SU-DHL-6 (cell line): ENCODE results near the gene USP24.

ENCODE experiments used
- EZH2phosphoT487 ChIP-seq: fragments of 200-600 bp; sonication (generic), shearing (Covaris generic); conservative IDR thresholded peaks from 2 replicates; pipeline ENCODE4 v1.6.1; 2018; ENCODE audit warnings: mild to moderate bottlenecking, antibody characterized with exemption, low read length, moderate library complexity, mixed read lengths
- TF ChIP-seq, protein P1 (sequence below): fragments of 200-600 bp; sonication (generic); IDR thresholded peaks from one replicate; pipeline ENCODE4 v1.5.1; 2017; ENCODE audit warnings: antibody characterized with exemption, mild to moderate bottlenecking, low read length, moderate library complexity; ENCODE audit not compliant: insufficient read depth, poor library complexity, severe bottlenecking

DNA sequence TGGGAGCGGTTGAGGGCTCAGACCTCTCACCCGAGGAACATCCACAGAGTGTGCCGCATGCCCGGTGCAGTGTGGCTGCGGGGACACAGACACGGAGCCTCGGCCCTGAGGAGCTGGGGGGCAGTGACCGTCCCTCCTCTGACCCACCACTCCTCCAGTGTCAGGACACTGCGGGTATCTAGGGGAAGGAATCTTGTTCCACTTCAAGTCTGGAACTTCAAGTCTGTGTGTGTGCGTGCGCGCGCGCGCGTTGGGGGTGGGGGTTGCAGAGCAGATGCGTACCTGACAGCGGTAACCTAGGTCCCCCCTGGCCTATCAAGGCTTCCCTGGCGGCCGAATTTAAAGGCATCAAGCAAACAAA, 158.6 kb downstream of the USP24 start:
- TF ChIP-seq, protein P1, sequence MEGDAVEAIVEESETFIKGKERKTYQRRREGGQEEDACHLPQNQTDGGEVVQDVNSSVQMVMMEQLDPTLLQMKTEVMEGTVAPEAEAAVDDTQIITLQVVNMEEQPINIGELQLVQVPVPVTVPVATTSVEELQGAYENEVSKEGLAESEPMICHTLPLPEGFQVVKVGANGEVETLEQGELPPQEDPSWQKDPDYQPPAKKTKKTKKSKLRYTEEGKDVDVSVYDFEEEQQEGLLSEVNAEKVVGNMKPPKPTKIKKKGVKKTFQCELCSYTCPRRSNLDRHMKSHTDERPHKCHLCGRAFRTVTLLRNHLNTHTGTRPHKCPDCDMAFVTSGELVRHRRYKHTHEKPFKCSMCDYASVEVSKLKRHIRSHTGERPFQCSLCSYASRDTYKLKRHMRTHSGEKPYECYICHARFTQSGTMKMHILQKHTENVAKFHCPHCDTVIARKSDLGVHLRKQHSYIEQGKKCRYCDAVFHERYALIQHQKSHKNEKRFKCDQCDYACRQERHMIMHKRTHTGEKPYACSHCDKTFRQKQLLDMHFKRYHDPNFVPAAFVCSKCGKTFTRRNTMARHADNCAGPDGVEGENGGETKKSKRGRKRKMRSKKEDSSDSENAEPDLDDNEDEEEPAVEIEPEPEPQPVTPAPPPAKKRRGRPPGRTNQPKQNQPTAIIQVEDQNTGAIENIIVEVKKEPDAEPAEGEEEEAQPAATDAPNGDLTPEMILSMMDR = no peak
- TF ChIP-seq EZH2phosphoT487 = no peak
